ENCODE data around the gene CAMTA1.
"Not testable (repeated sequence)": the region's sequence is repeated elsewhere in the genome, so short reads cannot be mapped to it uniquely, and the experiment has no call there.

CAMTA1 gene

GRCh38 chr1:6824665-6825368 lies 39.6 kb downstream of the CAMTA1 start:
- Histone ChIP-seq H3K4me3 (ENCODE audit: extremely low read depth, insufficient read depth, low read length, poor library complexity, severe bottlenecking) (no peak overlapping the region), H3K27ac (ENCODE audit: low read depth, low read length, severe bottlenecking) (no peak overlapping the region), H3K9me3 (ENCODE audit: control insufficient read depth, low read length) (no peaks in the 10 kb centered on the region), H3K4me1 (ENCODE audit: control insufficient read depth, insufficient read depth, low read length, poor library complexity, severe bottlenecking) (no peaks in the 10 kb centered on the region), H3K36me3 (ENCODE audit: control insufficient read depth, insufficient read depth, low read length) (peaks cover 25% of the 10 kb centered on the region)
- WGBS, 2 experiments (ENCODE audit: insufficient coverage in 2 of 2): 100% methylated on average over 3 of the region's 6 CpGs

DNA sequence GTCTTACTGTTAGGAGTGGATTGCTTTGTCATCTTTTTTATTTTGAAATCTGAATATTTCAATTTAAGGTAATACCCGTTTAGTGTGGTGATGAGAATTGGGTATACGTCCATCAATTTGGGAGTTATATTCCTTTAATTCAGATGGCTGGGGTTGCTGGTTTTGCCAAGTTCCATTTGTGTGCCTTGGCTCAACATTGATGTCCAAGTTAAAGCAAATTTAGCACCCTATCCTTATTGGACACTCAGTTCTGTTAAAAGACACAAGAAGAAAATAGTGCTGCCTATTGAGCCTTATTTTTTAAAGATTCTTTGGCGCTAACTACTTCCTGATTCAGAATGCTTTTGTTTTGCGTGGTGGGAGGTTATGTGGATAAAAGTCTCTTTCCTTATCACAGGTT lies 40.6 kb downstream of the CAMTA1 start:
- Histone ChIP-seq H3K36me3 (ENCODE audit: control insufficient read depth, insufficient read depth, low read length) (peaks cover 25% of the 10 kb centered on the region), H3K4me3 (ENCODE audit: extremely low read depth, insufficient read depth, low read length, poor library complexity, severe bottlenecking) (no peak overlapping the region), H3K9me3 (ENCODE audit: control insufficient read depth, low read length) (no peaks in the 10 kb centered on the region), H3K27ac (ENCODE audit: low read depth, low read length, severe bottlenecking) (no peak overlapping the region), H3K4me1 (ENCODE audit: control insufficient read depth, insufficient read depth, low read length, poor library complexity, severe bottlenecking) (no peaks in the 10 kb centered on the region)
- no CpG with 5 or more reads among the region's 4 CpGs for WGBS, 2 experiments (ENCODE audit: insufficient coverage in 2 of 2)

- no peak overlapping the region for H3K27ac ChIP-seq (ENCODE audit: low read depth, low read length, severe bottlenecking)
- no peaks in the 10 kb centered on the region for H3K9me3 ChIP-seq (ENCODE audit: control insufficient read depth, low read length)
- peaks cover 25% of the 10 kb centered on the region for H3K36me3 ChIP-seq (ENCODE audit: control insufficient read depth, insufficient read depth, low read length)
- H3K4me1 ChIP-seq (ENCODE audit: control insufficient read depth, insufficient read depth, low read length, poor library complexity, severe bottlenecking): no peaks in the 10 kb centered on the region
- H3K4me3 ChIP-seq (ENCODE audit: extremely low read depth, insufficient read depth, low read length, poor library complexity, severe bottlenecking): no peak overlapping the region
- WGBS, 2 experiments (ENCODE audit: insufficient coverage in 2 of 2): 90 to 97% methylated on average over 2 to 3 of the region's 3 CpGs
Observed at GRCh38 chr1:6827079-6827478, 41.8 kb downstream of the CAMTA1 start.

DNA sequence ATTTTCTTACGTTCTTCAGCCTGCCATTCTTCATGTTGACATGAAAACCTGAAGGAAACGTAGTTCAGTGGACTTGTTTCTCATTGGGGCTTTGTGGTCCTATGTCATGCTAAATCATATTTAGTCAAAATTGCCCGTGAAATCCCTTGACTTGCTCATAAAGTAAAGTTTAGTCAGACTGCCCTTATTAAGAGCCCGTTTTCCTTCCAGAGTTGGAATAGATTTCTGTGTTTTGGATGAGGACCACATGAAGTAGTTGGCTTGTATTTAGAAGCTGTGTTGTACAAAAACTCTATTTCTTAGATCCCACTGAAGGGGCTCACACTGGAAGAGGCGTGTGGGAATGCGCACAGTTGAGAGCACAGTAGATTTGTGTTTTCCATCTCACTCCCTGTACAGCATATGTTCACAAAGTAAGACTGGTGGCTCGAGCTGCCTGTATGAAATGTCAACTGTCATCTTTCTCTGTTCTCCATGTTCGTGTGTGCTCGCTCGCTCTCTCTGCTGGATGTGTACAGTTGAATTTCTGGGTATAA lies 42.4 kb downstream of the CAMTA1 start:
- Histone ChIP-seq H3K9me3 (ENCODE audit: control insufficient read depth, low read length) (no peaks in the 10 kb centered on the region), H3K27ac (ENCODE audit: low read depth, low read length, severe bottlenecking) (no peak overlapping the region), H3K36me3 (ENCODE audit: control insufficient read depth, insufficient read depth, low read length) (peaks cover 25% of the 10 kb centered on the region), H3K4me1 (ENCODE audit: control insufficient read depth, insufficient read depth, low read length, poor library complexity, severe bottlenecking) (no peaks in the 10 kb centered on the region), H3K4me3 (ENCODE audit: extremely low read depth, insufficient read depth, low read length, poor library complexity, severe bottlenecking) (no peak overlapping the region)
- WGBS, 2 experiments (ENCODE audit: insufficient coverage in 2 of 2): 89 to 98% methylated on average over 6 to 7 of the region's 10 CpGs

DNA sequence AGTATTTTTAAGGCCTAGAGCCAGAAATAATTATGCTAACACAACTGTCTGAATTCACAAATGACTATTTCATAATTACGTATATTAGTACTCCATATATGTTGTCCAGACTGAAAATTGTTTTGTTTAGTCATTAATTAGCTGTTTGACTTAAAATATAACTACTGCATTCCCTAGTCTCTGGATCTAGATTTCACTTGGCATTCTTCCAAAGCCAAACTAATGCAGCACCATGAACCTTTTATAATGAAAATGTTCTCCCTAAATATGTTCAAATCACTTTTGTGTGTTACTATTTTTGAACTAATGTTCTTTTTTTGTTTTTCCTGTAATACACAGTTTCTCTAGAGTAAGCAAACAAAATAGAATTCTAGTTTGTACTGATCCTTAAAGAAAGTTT lies 46.1 kb downstream of the CAMTA1 start:
- Histone ChIP-seq H3K9me3 (ENCODE audit: control insufficient read depth, low read length) (no peaks in the 10 kb centered on the region), H3K4me1 (ENCODE audit: control insufficient read depth, insufficient read depth, low read length, poor library complexity, severe bottlenecking) (no peaks in the 10 kb centered on the region), H3K36me3 (ENCODE audit: control insufficient read depth, insufficient read depth, low read length) (peaks cover 28% of the 10 kb centered on the region), H3K4me3 (ENCODE audit: extremely low read depth, insufficient read depth, low read length, poor library complexity, severe bottlenecking) (no peak overlapping the region), H3K27ac (ENCODE audit: low read depth, low read length, severe bottlenecking) (no peak overlapping the region)
- no CpG with 5 or more reads among the region's 1 CpG for WGBS, 2 experiments (ENCODE audit: insufficient coverage in 2 of 2)

- H3K4me3 ChIP-seq (ENCODE audit: extremely low read depth, insufficient read depth, low read length, poor library complexity, severe bottlenecking); H3K27ac ChIP-seq (ENCODE audit: low read depth, low read length, severe bottlenecking); H3K9me3 ChIP-seq (ENCODE audit: control insufficient read depth, low read length); H3K4me1 ChIP-seq (ENCODE audit: control insufficient read depth, insufficient read depth, low read length, poor library complexity, severe bottlenecking): not testable (repeated sequence)
- 84% methylated on average over 2 of the region's 2 CpGs; no CpG with 5 or more reads in 1 of the 2 experiments for WGBS, 2 experiments (ENCODE audit: insufficient coverage in 2 of 2)
- peaks cover 28% of the 10 kb centered on the region for H3K36me3 ChIP-seq (ENCODE audit: control insufficient read depth, insufficient read depth, low read length)
Observed at GRCh38 chr1:6832006-6832405, 46.8 kb downstream of the CAMTA1 start.

- no peak overlapping the region for H3K27ac ChIP-seq (ENCODE audit: low read depth, low read length, severe bottlenecking)
- no peaks in the 10 kb centered on the region for H3K9me3 ChIP-seq (ENCODE audit: control insufficient read depth, low read length)
- no peak overlapping the region for H3K4me3 ChIP-seq (ENCODE audit: extremely low read depth, insufficient read depth, low read length, poor library complexity, severe bottlenecking)
- H3K4me1 ChIP-seq (ENCODE audit: control insufficient read depth, insufficient read depth, low read length, poor library complexity, severe bottlenecking): no peaks in the 10 kb centered on the region
- WGBS, 2 experiments (ENCODE audit: insufficient coverage in 2 of 2): 93% methylated on average over 2 to 3 of the region's 4 CpGs
- H3K36me3 ChIP-seq (ENCODE audit: control insufficient read depth, insufficient read depth, low read length): peaks cover 21% of the 10 kb centered on the region
Observed at GRCh38 chr1:6832531-6833188, 47.4 kb downstream of the CAMTA1 start.

DNA sequence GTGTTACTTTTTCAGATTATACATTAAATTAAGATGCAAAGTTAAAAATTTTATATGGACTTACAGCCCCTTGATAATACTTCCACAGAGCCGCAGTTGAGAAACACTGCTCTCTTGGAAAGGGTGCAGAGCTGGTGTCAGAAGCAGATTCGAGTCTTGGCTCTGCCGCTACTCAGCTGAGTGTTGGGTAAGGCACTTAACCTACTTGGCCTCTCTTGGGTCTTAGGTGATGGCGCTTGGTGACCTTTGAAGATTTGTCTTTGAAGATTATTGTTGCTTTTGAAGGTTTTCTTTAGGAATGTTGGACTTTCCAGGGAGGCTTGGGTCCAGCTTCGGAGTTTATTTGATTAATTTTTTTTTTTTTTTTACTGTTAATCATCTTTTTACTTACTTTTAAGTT lies 48.5 kb downstream of the CAMTA1 start:
- H3K27ac ChIP-seq (ENCODE audit: low read depth, low read length, severe bottlenecking): no peak overlapping the region
- no peak overlapping the region for H3K4me3 ChIP-seq (ENCODE audit: extremely low read depth, insufficient read depth, low read length, poor library complexity, severe bottlenecking)
- no peaks in the 10 kb centered on the region for H3K4me1 ChIP-seq (ENCODE audit: control insufficient read depth, insufficient read depth, low read length, poor library complexity, severe bottlenecking)
- peaks cover 28% of the 10 kb centered on the region for H3K36me3 ChIP-seq (ENCODE audit: control insufficient read depth, insufficient read depth, low read length)
- 95 to 100% methylated on average over 2 to 4 of the region's 5 CpGs for WGBS, 2 experiments (ENCODE audit: insufficient coverage in 2 of 2)
- no peaks in the 10 kb centered on the region for H3K9me3 ChIP-seq (ENCODE audit: control insufficient read depth, low read length)

DNA sequence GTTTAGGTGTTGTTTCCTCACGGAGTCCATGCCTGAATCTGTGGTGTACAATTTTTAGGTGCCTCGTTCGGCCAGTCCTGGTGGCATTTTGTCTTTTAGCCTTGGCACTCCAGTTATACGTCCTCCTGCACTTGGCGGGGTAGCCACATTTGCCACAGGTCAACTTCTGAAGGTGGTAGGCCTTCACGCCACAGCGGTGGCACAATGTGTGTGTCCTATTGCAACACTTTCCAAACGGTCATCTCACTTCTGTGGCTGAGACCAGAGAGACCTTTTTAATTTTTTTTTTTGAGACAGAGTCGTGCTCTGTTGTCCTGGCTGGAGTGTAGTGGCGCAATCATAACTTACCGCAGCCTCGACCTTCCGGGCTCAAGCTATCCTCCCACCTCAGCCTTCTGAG lies 49.1 kb downstream of the CAMTA1 start:
- Histone ChIP-seq H3K4me3 (ENCODE audit: extremely low read depth, insufficient read depth, low read length, poor library complexity, severe bottlenecking) (no peak overlapping the region), H3K27ac (ENCODE audit: low read depth, low read length, severe bottlenecking) (no peak overlapping the region), H3K9me3 (ENCODE audit: control insufficient read depth, low read length) (no peaks in the 10 kb centered on the region), H3K36me3 (ENCODE audit: control insufficient read depth, insufficient read depth, low read length) (peaks cover 24% of the 10 kb centered on the region), H3K4me1 (ENCODE audit: control insufficient read depth, insufficient read depth, low read length, poor library complexity, severe bottlenecking) (no peaks in the 10 kb centered on the region)
- WGBS, 2 experiments (ENCODE audit: insufficient coverage in 2 of 2): 95 to 97% methylated on average over 13 of the region's 13 CpGs

DNA sequence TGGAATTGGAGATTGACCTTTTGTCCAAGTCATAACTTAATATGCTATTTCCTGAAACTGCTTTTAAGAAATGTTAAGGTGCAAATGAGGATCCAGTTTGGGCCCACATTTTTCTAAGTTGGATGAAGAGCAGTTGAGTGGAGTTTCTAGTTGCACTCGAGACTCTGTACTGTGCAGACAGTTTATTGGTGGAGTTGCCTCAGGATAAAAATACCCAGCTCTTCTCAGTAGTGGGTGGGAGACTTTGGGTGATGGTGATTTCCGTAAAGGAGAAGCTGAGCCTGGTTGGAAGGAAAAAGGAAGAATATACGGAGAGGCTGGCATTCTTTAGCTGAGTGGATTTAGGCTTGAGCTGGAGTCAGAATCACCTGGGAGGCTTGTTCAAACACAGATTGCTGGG lies 49.9 kb downstream of the CAMTA1 start:
- no peak overlapping the region for H3K4me3 ChIP-seq (ENCODE audit: extremely low read depth, insufficient read depth, low read length, poor library complexity, severe bottlenecking)
- H3K36me3 ChIP-seq (ENCODE audit: control insufficient read depth, insufficient read depth, low read length): peaks cover 19% of the 10 kb centered on the region
- H3K9me3 ChIP-seq (ENCODE audit: control insufficient read depth, low read length): no peaks in the 10 kb centered on the region
- no peaks in the 10 kb centered on the region for H3K4me1 ChIP-seq (ENCODE audit: control insufficient read depth, insufficient read depth, low read length, poor library complexity, severe bottlenecking)
- no peak overlapping the region for H3K27ac ChIP-seq (ENCODE audit: low read depth, low read length, severe bottlenecking)
- 100% methylated on average over 2 to 3 of the region's 3 CpGs for WGBS, 2 experiments (ENCODE audit: insufficient coverage in 2 of 2)

DNA sequence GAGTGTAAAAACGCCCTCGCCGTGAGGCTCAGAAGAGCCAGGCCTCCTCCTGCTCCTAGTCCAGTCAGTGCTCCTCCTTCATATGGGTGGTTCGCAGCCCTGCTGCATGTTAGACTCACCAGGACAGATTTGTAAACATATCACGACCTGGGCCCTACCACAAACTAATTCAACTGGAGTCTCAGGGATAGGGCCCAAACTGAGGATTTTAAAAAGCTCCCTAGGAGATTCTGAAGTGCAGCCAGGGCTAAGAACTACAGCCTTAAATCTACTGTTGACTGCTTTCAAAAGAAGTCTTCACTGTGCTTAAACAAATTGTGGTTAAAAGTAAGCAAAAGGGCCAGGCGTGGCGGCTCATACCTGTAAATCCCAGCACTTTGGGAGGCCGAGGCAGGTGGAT lies 57.0 kb downstream of the CAMTA1 start:
- Histone ChIP-seq H3K4me1 (ENCODE audit: control insufficient read depth, insufficient read depth, low read length, poor library complexity, severe bottlenecking) (no peaks in the 10 kb centered on the region), H3K27ac (ENCODE audit: low read depth, low read length, severe bottlenecking) (no peak overlapping the region), H3K9me3 (ENCODE audit: control insufficient read depth, low read length) (peaks cover 10% of the 10 kb centered on the region), H3K36me3 (ENCODE audit: control insufficient read depth, insufficient read depth, low read length) (peaks cover 47% of the 10 kb centered on the region), H3K4me3 (ENCODE audit: extremely low read depth, insufficient read depth, low read length, poor library complexity, severe bottlenecking) (no peak overlapping the region)
- 94 to 96% methylated on average over 7 of the region's 8 CpGs for WGBS, 2 experiments (ENCODE audit: insufficient coverage in 2 of 2)
